K562 (cell line): ENCODE measurements around the gene KLHDC7B.

ENCODE experiments used
- CREB5 ChIP-seq: fragments of 250-450 bp; sonication (Bioruptor Pico); IDR thresholded peaks from 2 replicates; pipeline ENCODE4 v1.5.0; 2020; ENCODE audit warnings: mild to moderate bottlenecking
- EZH2 ChIP-seq: IDR thresholded peaks from 2 replicates; pipeline ENCODE4 v1.6.1; 2012; ENCODE audit warnings: low read depth, mild to moderate bottlenecking, inconsistent platforms, low read length, borderline replicate concordance
- HEY1 ChIP-seq: fragments of 250-450 bp; sonication (Bioruptor Pico); IDR thresholded peaks from 2 replicates; pipeline ENCODE4 v1.5.0; 2020; ENCODE audit warnings: mild to moderate bottlenecking, moderate library complexity, borderline replicate concordance
- SREBF2 ChIP-seq: sonication (generic); formaldehyde crosslinking; IDR thresholded peaks from 2 replicates; pipeline ENCODE4 v1.4.0; 2020; ENCODE audit warnings: mild to moderate bottlenecking, missing genetic modification reagents

- TF ChIP-seq EZH2 (no peak), SREBF2 (CRISPR knock-in tag) (no peak), HEY1 (CRISPR knock-in tag) (no peak), CREB5 (CRISPR knock-in tag) (no peak)
Observed at GRCh38 chr22:50595189-50595588, 49.5 kb downstream of the KLHDC7B start.
